Measurements from ENCODE around the gene TEDC2.

Gene TEDC2

DNA sequence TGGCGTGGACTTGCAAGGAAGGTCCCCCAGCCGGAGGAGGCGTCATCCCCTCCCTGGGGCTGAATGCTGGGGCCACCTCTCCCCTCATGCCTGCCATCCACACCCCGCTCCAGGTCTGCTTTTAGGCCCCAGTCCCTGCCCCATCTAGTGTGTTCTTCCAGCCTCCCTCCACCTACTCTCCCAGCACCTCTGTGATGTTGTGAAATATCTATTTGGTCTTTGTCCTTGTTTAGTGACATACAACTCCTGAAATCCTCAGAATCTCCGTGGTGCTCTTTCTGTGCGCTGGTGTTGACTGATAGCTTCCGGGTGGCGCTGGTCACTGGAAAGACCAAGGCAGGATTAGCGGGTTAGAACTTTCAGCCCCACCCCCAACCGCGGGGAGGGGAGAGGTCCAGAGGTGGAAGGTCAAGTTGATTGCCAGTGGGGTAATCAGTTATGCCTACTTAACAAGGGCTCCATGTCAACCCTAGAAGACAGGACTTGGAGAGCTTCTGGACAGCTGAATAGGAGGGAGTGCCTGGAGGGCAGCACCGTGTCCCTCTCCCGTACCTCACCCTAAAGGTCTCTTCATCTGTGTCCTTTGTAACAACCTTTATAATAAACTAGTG, 25.1 kb downstream of the TEDC2 start:
- no peak for DNase-seq (ENCODE audit: low read depth)
- no peak overlapping the region for H3K4me3 ChIP-seq (ENCODE audit: low read length)
- TF ChIP-seq, protein P1, sequence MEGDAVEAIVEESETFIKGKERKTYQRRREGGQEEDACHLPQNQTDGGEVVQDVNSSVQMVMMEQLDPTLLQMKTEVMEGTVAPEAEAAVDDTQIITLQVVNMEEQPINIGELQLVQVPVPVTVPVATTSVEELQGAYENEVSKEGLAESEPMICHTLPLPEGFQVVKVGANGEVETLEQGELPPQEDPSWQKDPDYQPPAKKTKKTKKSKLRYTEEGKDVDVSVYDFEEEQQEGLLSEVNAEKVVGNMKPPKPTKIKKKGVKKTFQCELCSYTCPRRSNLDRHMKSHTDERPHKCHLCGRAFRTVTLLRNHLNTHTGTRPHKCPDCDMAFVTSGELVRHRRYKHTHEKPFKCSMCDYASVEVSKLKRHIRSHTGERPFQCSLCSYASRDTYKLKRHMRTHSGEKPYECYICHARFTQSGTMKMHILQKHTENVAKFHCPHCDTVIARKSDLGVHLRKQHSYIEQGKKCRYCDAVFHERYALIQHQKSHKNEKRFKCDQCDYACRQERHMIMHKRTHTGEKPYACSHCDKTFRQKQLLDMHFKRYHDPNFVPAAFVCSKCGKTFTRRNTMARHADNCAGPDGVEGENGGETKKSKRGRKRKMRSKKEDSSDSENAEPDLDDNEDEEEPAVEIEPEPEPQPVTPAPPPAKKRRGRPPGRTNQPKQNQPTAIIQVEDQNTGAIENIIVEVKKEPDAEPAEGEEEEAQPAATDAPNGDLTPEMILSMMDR (IDR thresholded peaks at IDR 0.05; ENCODE audit: insufficient read depth, low read depth, low read length, missing control alignments): no peak

DNA sequence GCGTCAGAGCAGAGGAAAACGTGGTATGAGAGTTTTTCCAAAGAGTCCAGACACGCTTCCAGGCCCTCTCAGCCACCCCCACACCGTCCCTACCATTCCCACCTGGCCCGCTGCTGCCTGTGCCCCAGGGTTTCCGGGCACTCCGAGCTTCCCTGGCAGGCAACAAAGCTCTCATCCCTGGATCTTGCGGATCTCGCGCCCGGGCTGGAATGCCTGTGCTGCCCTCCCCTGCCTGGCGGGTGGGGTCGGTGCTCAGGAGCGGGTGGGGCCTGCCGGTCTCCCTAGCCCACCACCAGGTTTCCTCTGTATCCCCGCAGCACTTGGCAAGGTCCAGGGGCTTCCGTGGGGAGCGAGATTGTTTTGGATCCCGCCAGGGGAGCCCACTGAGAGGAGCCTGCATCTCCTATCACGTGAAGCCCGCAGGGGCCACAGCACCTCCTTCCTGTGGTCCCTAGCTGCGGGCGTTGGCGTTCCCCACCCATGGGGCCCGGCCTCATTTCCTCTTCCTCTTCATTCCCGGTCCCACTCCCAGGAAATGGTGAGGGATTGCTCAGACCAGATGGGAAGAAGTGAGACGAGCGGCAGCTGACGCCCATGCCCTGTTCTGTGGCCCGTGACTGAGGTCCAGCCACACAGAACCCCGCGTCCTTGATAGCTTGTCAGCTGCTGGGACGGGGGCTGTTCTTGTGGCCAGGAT, 26.1 kb downstream of the TEDC2 start:
- H3K4me3 ChIP-seq (ENCODE audit: low read length): no peak overlapping the region
- DNase-seq (ENCODE audit: low read depth): no peak
- TF ChIP-seq, protein P1 (IDR thresholded peaks at IDR 0.05; ENCODE audit: insufficient read depth, low read depth, low read length, missing control alignments): no peak

DNA sequence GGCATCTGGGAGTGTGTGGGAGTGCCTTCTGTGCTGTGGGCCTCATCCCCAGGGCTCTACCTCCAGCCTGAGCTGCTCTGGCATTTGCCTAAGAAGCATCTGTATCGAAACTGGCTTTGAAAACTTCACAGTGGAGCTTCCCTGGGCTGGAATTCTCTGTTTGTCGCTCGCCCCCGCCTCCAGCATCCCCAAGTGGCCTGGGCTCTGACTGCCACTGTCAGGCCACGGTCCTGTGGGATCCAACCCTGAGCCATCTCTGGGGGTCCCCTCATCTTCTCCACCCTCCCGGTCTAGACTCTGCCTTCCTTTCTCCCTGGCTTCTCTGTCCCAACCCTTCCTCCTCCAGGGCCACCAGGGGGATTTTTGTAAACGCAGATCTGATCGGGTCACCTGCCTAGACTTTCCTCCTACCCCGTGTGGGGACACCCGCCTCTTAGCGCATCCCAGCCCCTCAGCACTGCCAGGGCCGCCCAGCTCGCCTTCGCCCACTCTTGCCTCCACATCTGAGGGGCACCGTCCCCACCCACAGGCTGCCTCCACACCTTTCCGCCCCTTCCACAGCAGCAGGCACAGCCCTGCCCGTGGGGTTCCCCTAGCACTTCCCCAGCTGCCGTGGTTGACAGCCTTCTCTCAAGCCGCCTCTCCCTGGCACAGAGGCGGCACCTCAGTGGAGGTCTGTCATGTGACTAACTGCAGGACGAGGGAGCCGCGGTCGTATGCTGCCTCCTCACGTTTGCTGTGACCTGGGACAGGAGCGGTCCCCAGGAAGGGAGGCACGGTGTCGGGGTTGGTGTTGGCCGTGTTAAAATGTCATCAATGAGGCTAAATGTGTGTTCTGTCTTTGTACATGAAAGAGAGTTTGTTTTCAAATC, 27.0 kb downstream of the TEDC2 start:
- no peak overlapping the region for H3K4me3 ChIP-seq (ENCODE audit: low read length)
- TF ChIP-seq, protein P1 (IDR thresholded peaks at IDR 0.05; ENCODE audit: insufficient read depth, low read depth, low read length, missing control alignments): peak; percentile 40
- peak; percentile 47 for DNase-seq (ENCODE audit: low read depth)

DNA sequence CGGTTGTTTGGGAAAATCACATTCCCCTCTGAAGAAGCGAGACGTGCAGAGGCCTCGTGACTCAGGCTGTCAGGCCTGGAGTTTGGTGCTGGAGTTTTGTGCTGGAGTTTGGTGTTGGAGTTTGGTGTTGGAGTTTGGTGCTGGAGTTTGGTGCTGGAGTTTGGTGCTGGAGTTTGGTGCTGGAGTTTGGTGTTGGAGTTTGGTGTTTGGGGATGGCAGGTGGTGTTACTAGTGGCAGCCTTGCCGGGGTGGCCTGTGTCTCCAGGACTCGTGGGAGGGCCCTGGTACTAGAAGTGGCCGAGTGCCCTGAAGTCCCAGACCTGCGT, 27.6 kb downstream of the TEDC2 start:
- TF ChIP-seq, protein P1 (IDR thresholded peaks at IDR 0.05; ENCODE audit: insufficient read depth, low read depth, low read length, missing control alignments): no peak
- no peak for DNase-seq (ENCODE audit: low read depth)
- H3K4me3 ChIP-seq (ENCODE audit: low read length): no peak overlapping the region

DNA sequence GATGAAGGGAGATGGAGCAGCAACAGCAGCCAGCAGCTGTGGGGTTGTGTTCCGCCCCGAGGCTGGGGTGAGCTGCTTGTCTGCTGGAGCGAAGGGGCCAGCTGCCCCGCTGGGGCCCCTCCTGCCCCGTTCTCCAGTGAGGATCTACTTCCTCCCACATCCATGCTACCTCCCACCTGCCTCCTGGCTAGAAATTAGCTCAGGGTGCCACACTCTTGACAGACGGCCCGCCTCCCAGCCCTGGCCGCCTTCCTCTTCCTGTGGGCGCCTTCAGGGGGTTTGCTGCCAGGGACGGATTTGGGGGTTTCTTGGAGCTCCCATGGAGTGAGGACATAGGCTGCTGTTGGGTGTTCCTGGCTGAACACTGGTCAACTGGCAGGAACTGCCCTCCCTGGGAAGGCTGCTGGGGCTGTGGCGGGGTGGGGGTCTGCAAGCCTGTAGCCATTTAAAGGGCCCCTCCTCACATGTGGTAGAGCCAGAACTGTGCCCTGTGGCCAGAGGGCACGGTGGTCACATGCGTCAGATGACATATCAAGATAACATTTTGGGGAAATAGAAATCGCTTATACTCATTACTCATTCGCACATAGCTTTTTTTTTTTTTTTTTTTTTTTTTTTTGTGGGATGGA, 28.1 kb downstream of the TEDC2 start:
- TF ChIP-seq, protein P1 (IDR thresholded peaks at IDR 0.05; ENCODE audit: insufficient read depth, low read depth, low read length, missing control alignments): no peak
- DNase-seq (ENCODE audit: low read depth): no peak
- no peak overlapping the region for H3K4me3 ChIP-seq (ENCODE audit: low read length)

DNA sequence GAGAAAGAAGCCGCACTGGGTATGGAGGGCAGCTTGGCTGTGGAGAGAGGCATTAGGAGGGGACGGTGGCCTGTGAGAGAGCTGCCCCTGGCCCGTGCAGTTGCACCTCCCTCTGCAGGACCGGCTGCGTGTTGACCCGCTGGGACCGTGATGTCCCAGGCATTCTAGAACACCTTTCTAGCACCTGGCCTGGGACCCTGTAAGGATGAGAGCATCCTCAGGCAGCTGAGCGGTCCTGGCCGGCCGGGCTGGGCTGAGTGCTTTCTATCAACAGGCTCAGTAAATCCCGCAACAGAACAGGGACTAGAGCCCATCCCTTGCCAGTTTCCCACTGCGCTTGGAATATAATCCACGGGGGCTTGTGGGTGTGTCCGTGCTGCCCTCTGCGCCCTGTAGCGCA, 29.7 kb downstream of the TEDC2 start:
- TF ChIP-seq, protein P1 (IDR thresholded peaks at IDR 0.05; ENCODE audit: insufficient read depth, low read depth, low read length, missing control alignments): no peak
- DNase-seq (ENCODE audit: low read depth): no peak
- H3K4me3 ChIP-seq (ENCODE audit: low read length): no peak overlapping the region

Measured in epithelial cell of esophagus (primary cell).